Measurements from ENCODE around the gene CHI3L2. TPM values are rescaled to one million over a fixed set of nuclear protein-coding genes. Genes with fewer than 3 reads are reported as not detected.
A peak's percentile ranks its signal among the peaks of the same experiment; 100 is the strongest.

The CHI3L2 gene
- total RNA-seq, 1 donor from 2014 or later = not detected

DNA sequence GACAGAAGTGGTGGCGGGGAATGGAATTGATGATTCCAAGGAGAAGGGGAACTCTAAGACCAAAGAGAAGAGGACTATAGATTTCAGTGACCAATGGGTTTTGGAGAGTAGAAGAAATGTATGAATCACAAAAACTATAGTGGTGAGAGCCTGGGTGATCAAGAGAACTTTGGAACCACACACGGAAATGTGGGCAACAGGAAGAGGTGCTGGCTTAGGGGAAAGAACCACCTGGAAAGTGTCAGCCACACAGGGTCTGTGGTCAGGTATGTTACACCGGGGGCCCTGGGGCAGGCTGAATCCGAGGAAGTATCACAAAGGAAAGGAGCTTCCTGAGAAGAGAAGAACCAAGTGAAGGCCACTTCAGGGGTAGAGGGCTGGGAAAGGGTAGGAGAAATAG, 51.6 kb downstream of the CHI3L2 start:
- no peak overlapping the region for H3K4me3 ChIP-seq (ENCODE audit: insufficient read depth, low read depth, low read length)
- no peaks in the 10 kb centered on the region for H3K36me3 ChIP-seq (ENCODE audit: insufficient read depth, low read length)
- Mint-ChIP-seq H3K4me1 (ENCODE audit: low read depth, unreplicated experiment) (peaks cover 19% of the 10 kb centered on the region), H3K27ac (ENCODE audit: unreplicated experiment) (no peak overlapping the region), H3K27me3 (ENCODE audit: low read depth, unreplicated experiment) (no peaks in the 10 kb centered on the region), H3K36me3 (ENCODE audit: low read depth, unreplicated experiment) (no peaks in the 10 kb centered on the region), H3K9me3 (ENCODE audit: unreplicated experiment) (no peaks in the 10 kb centered on the region), H3K4me3 (ENCODE audit: unreplicated experiment) (no peak overlapping the region)
- no peak overlapping the region for H3K27ac ChIP-seq (ENCODE audit: low read depth, low read length)
- TF ChIP-seq, protein P1, sequence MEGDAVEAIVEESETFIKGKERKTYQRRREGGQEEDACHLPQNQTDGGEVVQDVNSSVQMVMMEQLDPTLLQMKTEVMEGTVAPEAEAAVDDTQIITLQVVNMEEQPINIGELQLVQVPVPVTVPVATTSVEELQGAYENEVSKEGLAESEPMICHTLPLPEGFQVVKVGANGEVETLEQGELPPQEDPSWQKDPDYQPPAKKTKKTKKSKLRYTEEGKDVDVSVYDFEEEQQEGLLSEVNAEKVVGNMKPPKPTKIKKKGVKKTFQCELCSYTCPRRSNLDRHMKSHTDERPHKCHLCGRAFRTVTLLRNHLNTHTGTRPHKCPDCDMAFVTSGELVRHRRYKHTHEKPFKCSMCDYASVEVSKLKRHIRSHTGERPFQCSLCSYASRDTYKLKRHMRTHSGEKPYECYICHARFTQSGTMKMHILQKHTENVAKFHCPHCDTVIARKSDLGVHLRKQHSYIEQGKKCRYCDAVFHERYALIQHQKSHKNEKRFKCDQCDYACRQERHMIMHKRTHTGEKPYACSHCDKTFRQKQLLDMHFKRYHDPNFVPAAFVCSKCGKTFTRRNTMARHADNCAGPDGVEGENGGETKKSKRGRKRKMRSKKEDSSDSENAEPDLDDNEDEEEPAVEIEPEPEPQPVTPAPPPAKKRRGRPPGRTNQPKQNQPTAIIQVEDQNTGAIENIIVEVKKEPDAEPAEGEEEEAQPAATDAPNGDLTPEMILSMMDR (IDR thresholded peaks at IDR 0.05; ENCODE audit: insufficient read depth, low read depth, low read length) = no peak
- no peak for TF ChIP-seq EZH2 (IDR thresholded peaks at IDR 0.05; ENCODE audit: insufficient read depth, low read length)
- no peaks in the 10 kb centered on the region for H3K27me3 ChIP-seq (ENCODE audit: insufficient read depth, low read length)
- H3K4me2 ChIP-seq (ENCODE audit: low read length) = no peak overlapping the region
- no peak overlapping the region for H3K9ac ChIP-seq (ENCODE audit: low read length)
- no peaks in the 10 kb centered on the region for H3K79me2 ChIP-seq (ENCODE audit: insufficient read depth, low read length)
- FAIRE-seq (no peak), DNase-seq (ENCODE audit: low read depth) (no peak)
- H4K20me1 ChIP-seq (ENCODE audit: insufficient read depth, low read length) = no peaks in the 10 kb centered on the region
- no peak overlapping the region for H2AFZ ChIP-seq (ENCODE audit: low read depth, low read length)
- H3K9me3 ChIP-seq (ENCODE audit: insufficient read depth, low read depth, low read length) = no peaks in the 10 kb centered on the region
- H3K4me1 ChIP-seq (ENCODE audit: insufficient read depth, low read length) = no peaks in the 10 kb centered on the region

DNA sequence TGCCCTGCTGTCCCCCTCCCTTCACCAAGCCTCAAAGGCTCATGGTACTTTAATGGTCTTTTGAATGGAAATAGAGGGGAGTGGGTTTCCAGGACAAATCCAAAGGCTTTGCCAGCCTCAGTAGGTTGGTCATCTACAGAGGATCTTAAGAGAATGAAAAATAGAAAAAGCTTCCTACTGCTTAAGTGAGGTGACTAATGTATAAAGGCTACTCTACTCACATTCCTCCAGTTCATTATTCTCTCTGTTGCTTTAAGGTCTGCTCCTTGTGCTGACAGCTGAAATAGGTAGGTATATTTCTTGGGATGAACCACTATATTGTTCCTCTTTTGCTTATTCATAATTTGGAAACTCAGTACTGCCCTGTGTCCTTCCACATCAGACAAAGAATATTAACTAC, 52.8 kb downstream of the CHI3L2 start:
- H3K4me1 Mint-ChIP-seq (ENCODE audit: low read depth, unreplicated experiment) = peaks cover 17% of the 10 kb centered on the region
- Histone ChIP-seq H3K27me3 (ENCODE audit: insufficient read depth, low read length) (no peaks in the 10 kb centered on the region), H3K4me2 (ENCODE audit: low read length) (no peak overlapping the region), H3K36me3 (ENCODE audit: insufficient read depth, low read length) (no peaks in the 10 kb centered on the region), H3K27ac (ENCODE audit: low read depth, low read length) (no peak overlapping the region), H3K4me3 (ENCODE audit: insufficient read depth, low read depth, low read length) (no peak overlapping the region), H3K79me2 (ENCODE audit: insufficient read depth, low read length) (no peaks in the 10 kb centered on the region), H4K20me1 (ENCODE audit: insufficient read depth, low read length) (no peaks in the 10 kb centered on the region), H3K4me1 (ENCODE audit: insufficient read depth, low read length) (no peaks in the 10 kb centered on the region), H3K9me3 (ENCODE audit: insufficient read depth, low read depth, low read length) (no peaks in the 10 kb centered on the region), H3K9ac (ENCODE audit: low read length) (no peak overlapping the region), H2AFZ (ENCODE audit: low read depth, low read length) (no peak overlapping the region)
- no peak for FAIRE-seq
- H3K9me3 Mint-ChIP-seq (ENCODE audit: unreplicated experiment) = no peaks in the 10 kb centered on the region
- H3K27me3 Mint-ChIP-seq (ENCODE audit: low read depth, unreplicated experiment) = no peaks in the 10 kb centered on the region
- TF ChIP-seq, protein P1 (IDR thresholded peaks at IDR 0.05; ENCODE audit: insufficient read depth, low read depth, low read length) = no peak
- no peak for TF ChIP-seq EZH2 (IDR thresholded peaks at IDR 0.05; ENCODE audit: insufficient read depth, low read length)
- no peaks in the 10 kb centered on the region for H3K36me3 Mint-ChIP-seq (ENCODE audit: low read depth, unreplicated experiment)
- no peak overlapping the region for H3K4me3 Mint-ChIP-seq (ENCODE audit: unreplicated experiment)
- H3K27ac Mint-ChIP-seq (ENCODE audit: unreplicated experiment) = peak overlapping the region; percentile 13
- DNase-seq (ENCODE audit: low read depth) = no peak

DNA sequence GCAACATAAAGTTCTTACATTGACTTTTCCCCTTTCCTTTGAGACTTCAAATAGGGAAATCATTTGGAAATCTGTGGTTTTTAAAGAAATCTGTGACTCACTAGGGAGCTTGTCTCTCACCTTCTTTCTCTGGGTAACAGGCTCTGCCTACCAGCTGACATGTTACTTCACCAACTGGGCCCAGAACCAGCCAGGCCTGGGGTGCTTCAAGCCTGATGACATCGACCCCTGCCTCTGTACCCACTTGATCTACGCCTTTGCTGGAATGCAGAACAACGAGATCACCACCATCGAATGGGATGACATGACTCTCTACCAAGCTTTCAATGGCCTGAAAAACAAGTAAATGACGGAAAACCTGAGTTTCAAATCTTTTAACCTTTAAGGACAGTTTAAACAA, 53.9 kb downstream of the CHI3L2 start:
- TF ChIP-seq EZH2 (IDR thresholded peaks at IDR 0.05; ENCODE audit: insufficient read depth, low read length) = no peak
- TF ChIP-seq, protein P1 (IDR thresholded peaks at IDR 0.05; ENCODE audit: insufficient read depth, low read depth, low read length) = no peak
- Histone ChIP-seq H3K9ac (ENCODE audit: low read length) (no peak overlapping the region), H3K4me2 (ENCODE audit: low read length) (no peak overlapping the region), H3K4me3 (ENCODE audit: insufficient read depth, low read depth, low read length) (no peak overlapping the region), H3K79me2 (ENCODE audit: insufficient read depth, low read length) (no peaks in the 10 kb centered on the region), H3K4me1 (ENCODE audit: insufficient read depth, low read length) (no peaks in the 10 kb centered on the region), H3K9me3 (ENCODE audit: insufficient read depth, low read depth, low read length) (no peaks in the 10 kb centered on the region), H4K20me1 (ENCODE audit: insufficient read depth, low read length) (no peaks in the 10 kb centered on the region), H2AFZ (ENCODE audit: low read depth, low read length) (no peak overlapping the region), H3K27ac (ENCODE audit: low read depth, low read length) (no peak overlapping the region), H3K36me3 (ENCODE audit: insufficient read depth, low read length) (no peaks in the 10 kb centered on the region), H3K27me3 (ENCODE audit: insufficient read depth, low read length) (peaks cover 4% of the 10 kb centered on the region)
- Mint-ChIP-seq H3K4me3 (ENCODE audit: unreplicated experiment) (no peak overlapping the region), H3K9me3 (ENCODE audit: unreplicated experiment) (no peaks in the 10 kb centered on the region), H3K27me3 (ENCODE audit: low read depth, unreplicated experiment) (no peaks in the 10 kb centered on the region), H3K4me1 (ENCODE audit: low read depth, unreplicated experiment) (peaks cover 17% of the 10 kb centered on the region), H3K36me3 (ENCODE audit: low read depth, unreplicated experiment) (no peaks in the 10 kb centered on the region), H3K27ac (ENCODE audit: unreplicated experiment) (peak overlapping the region; percentile 51)
- FAIRE-seq = no peak
- DNase-seq (ENCODE audit: low read depth) = peak; percentile 16

Measured in astrocyte (in vitro differentiated cells and primary cell).